Naive thymus-derived CD4-positive, alpha-beta T cell (primary cell): ENCODE results near the gene FGF3. TPM values are rescaled to one million over a fixed set of nuclear protein-coding genes. Genes with fewer than 3 reads are reported as not detected.
"Not testable (repeated sequence)": the region's sequence is repeated elsewhere in the genome, so short reads cannot be mapped to it uniquely, and the experiment has no call there.

ENCODE experiments used
- ATAC-seq: fragments of 150-1000 bp; cut with Tn5 transposase; 2 replicates; pipeline ENCODE4 v1.10.0; 2021; ENCODE audit warnings: mild to moderate bottlenecking, moderate library complexity
- CTCF ChIA-PET: fragments of 350-600 bp; sonication (Branson Sonifier 250); formaldehyde crosslinking; loops from one replicate; lab custom pipeline; 2021; ENCODE audit warnings: antibody characterized with exemption; lab: Charles Lee
- POLR2A ChIA-PET: fragments of 350-600 bp; sonication (Branson Sonifier 250); formaldehyde crosslinking; loops from one replicate; lab custom pipeline; 2021; ENCODE audit warnings: antibody characterized with exemption, inconsistent platforms; lab: Charles Lee
- DNase-seq, 9 donors: peaks; one replicate each; pipeline versions ENCODE4 v3.0.0 to v3.0.0-alpha.2; 2020 to 2022; ENCODE audit warnings: mixed read lengths in 1 of 9
- H3K27ac ChIP-seq: one replicate; pipeline ENCODE4 v1.7.0; 2013; ENCODE audit warnings: mild to moderate bottlenecking, low read depth, low read length, moderate library complexity
- H3K27me3 ChIP-seq, 2 donors: one replicate each; pipeline ENCODE4 v1.7.0; 2013; ENCODE audit warnings: low read length in 2 of 2, mild to moderate bottlenecking in 2 of 2, moderate library complexity in 2 of 2; ENCODE audit not compliant: control insufficient read depth in 2 of 2, insufficient read depth in 2 of 2
- H3K36me3 ChIP-seq, 3 experiments: 1 replicate in 2 of 3; 2 replicates in 1 of 3; pipeline ENCODE4 v1.7.0; 2013; ENCODE audit warnings: low read length in 3 of 3, mild to moderate bottlenecking in 3 of 3, moderate library complexity in 1 of 3; ENCODE audit not compliant: insufficient read depth in 3 of 3, control insufficient read depth in 2 of 3
- H3K4me1 ChIP-seq, 2 donors: one replicate each; pipeline ENCODE4 v1.7.0; 2013; ENCODE audit warnings: low read length in 2 of 2, mild to moderate bottlenecking in 2 of 2, moderate library complexity in 1 of 2; ENCODE audit not compliant: control insufficient read depth in 2 of 2, insufficient read depth in 2 of 2
- H3K4me3 ChIP-seq: 2 replicates; pipeline ENCODE4 v1.7.0; 2013; ENCODE audit warnings: mild to moderate bottlenecking, low read length
- H3K9me3 ChIP-seq, 3 experiments: 1 replicate in 2 of 3; 2 replicates in 1 of 3; pipeline ENCODE4 v1.7.0; 2013; ENCODE audit warnings: low read length in 3 of 3; ENCODE audit not compliant: control insufficient read depth in 2 of 3
- H3K27ac Mint-ChIP-seq, 9 donors: one replicate each; pipeline ENCODE4 v1.8.0; 2020 to 2022; ENCODE audit warnings: mixed read lengths in 9 of 9, mild to moderate bottlenecking in 8 of 9, moderate library complexity in 5 of 9, inconsistent platforms in 2 of 9
- H3K27me3 Mint-ChIP-seq, 5 donors: one replicate each; pipeline ENCODE4 v1.8.0; 2021 to 2022; ENCODE audit warnings: mixed read lengths in 5 of 5, mild to moderate bottlenecking in 1 of 5
- H3K36me3 Mint-ChIP-seq, 5 donors: one replicate each; pipeline ENCODE4 v1.8.0; 2020 to 2022; ENCODE audit warnings: mixed read lengths in 5 of 5, mild to moderate bottlenecking in 3 of 5, inconsistent platforms in 1 of 5
- H3K4me1 Mint-ChIP-seq, 7 donors: one replicate each; pipeline ENCODE4 v1.8.0; 2020 to 2022; ENCODE audit warnings: mixed read lengths in 7 of 7, mild to moderate bottlenecking in 3 of 7, inconsistent platforms in 1 of 7
- H3K4me3 Mint-ChIP-seq, 10 donors: one replicate each; pipeline ENCODE4 v1.8.0; 2020 to 2022; ENCODE audit warnings: mild to moderate bottlenecking in 10 of 10, mixed read lengths in 10 of 10, moderate library complexity in 6 of 10, inconsistent platforms in 2 of 10
- H3K9me3 Mint-ChIP-seq, 11 donors: one replicate each; pipeline ENCODE4 v1.8.0; 2020 to 2022; ENCODE audit warnings: mixed read lengths in 11 of 11, mild to moderate bottlenecking in 4 of 11, inconsistent platforms in 1 of 11, moderate library complexity in 1 of 11
- intact Hi-C, 2 donors: fragments of 100-400 bp; cut with micrococcal nuclease; formaldehyde crosslinking; loops; one replicate each; pipeline ENCODE4 v1.15.1; 2023
- polyA plus RNA-seq, 2 donors: library from polyadenylated mRNA; unstranded; fragments of 300-500 nt; fragmentation: Illumina TruSeq; gene quantifications; one replicate each; pipeline ENCODE4 v1.2.3, GENCODE V29; 2021
- total RNA-seq, 6 experiments: library from RNA in 5 of 6; stranded (reverse) in 5 of 6; gene quantifications; 1 replicate in 5 of 6; 2 replicates in 1 of 6; pipeline ENCODE4 v1.2.3 and lab custom pipeline; 2021 to 2026

Gene FGF3
- total and polyA plus RNA-seq, 7 experiments from 2014 or later: not detected

- Histone ChIP-seq H3K27me3 (no peaks in the 10 kb centered on the region), H3K4me3 (no peak overlapping the region), H3K9me3 (no peaks in the 10 kb centered on the region), H3K27ac (no peak overlapping the region), H3K36me3 (no peaks in the 10 kb centered on the region), H3K4me1 (no peaks in the 10 kb centered on the region)
- Mint-ChIP-seq H3K27ac (no peak overlapping the region), H3K36me3 (peaks cover 0 to 1% (median 0%) of the 10 kb centered on the region in 5 donors), H3K27me3 (peaks cover 23 to 52% (median 40%) of the 10 kb centered on the region in 5 donors), H3K9me3 (no peaks in the 10 kb centered on the region), H3K4me1 (peaks cover 0 to 1% (median 0%) of the 10 kb centered on the region in 7 donors), H3K4me3 (no peak overlapping the region)
- DNase-seq (no peak), ATAC-seq (no peak)
- intact Hi-C loops: no loop called here
- POLR2A ChIA-PET: no interaction called here
- CTCF ChIA-PET: no interaction called here
Observed at GRCh38 chr11:69774354-69775162, 44.7 kb downstream of the FGF3 start.

GRCh38 chr11:69773626-69774353 is 45.4 kb downstream of the FGF3 start:
- ATAC-seq: no peak
- peaks cover 0 to 4% (median 0%) of the 10 kb centered on the region in 5 donors for H3K36me3 Mint-ChIP-seq
- ChIA-PET POLR2A (no interaction called here), CTCF (no interaction called here)
- peaks cover 0 to 2% (median 0%) of the 10 kb centered on the region in 11 donors for H3K9me3 Mint-ChIP-seq
- Histone ChIP-seq H3K27me3 (no peaks in the 10 kb centered on the region), H3K4me1 (no peaks in the 10 kb centered on the region), H3K36me3 (no peaks in the 10 kb centered on the region), H3K9me3 (no peaks in the 10 kb centered on the region), H3K27ac (no peak overlapping the region), H3K4me3 (no peak overlapping the region)
- no peak for DNase-seq
- H3K4me3 Mint-ChIP-seq: no peak overlapping the region
- H3K27me3 Mint-ChIP-seq: peaks cover 31 to 55% (median 44%) of the 10 kb centered on the region in 5 donors
- H3K27ac Mint-ChIP-seq: no peak overlapping the region
- intact Hi-C loops: no loop called here
- H3K4me1 Mint-ChIP-seq: peaks cover 0 to 1% (median 0%) of the 10 kb centered on the region in 7 donors

GRCh38 chr11:69771466-69771865 is 47.8 kb downstream of the FGF3 start:
- H3K27ac ChIP-seq: no peak overlapping the region
- Mint-ChIP-seq H3K27ac (no peak overlapping the region), H3K9me3 (peaks cover 0 to 2% (median 0%) of the 10 kb centered on the region in 11 donors), H3K4me3 (no peak overlapping the region), H3K36me3 (peaks cover 0 to 4% (median 0%) of the 10 kb centered on the region in 5 donors), H3K4me1 (peaks cover 0 to 1% (median 0%) of the 10 kb centered on the region in 7 donors), H3K27me3 (peaks cover 20 to 46% (median 32%) of the 10 kb centered on the region in 5 donors)
- no peaks in the 10 kb centered on the region for H3K4me1 ChIP-seq
- H3K36me3 ChIP-seq: no peaks in the 10 kb centered on the region
- no peak for ATAC-seq
- DNase-seq: no peak
- no peaks in the 10 kb centered on the region for H3K9me3 ChIP-seq
- H3K27me3 ChIP-seq: no peaks in the 10 kb centered on the region
- H3K4me3 ChIP-seq: no peak overlapping the region
- CTCF ChIA-PET: no interaction called here
- POLR2A ChIA-PET: no interaction called here
- intact Hi-C loops: no loop called here

- ATAC-seq (no peak), DNase-seq (no peak)
- no peak overlapping the region for H3K4me3 Mint-ChIP-seq
- POLR2A ChIA-PET: no interaction called here
- CTCF ChIA-PET: no interaction called here
- no peak overlapping the region for H3K27ac Mint-ChIP-seq
- H3K4me1 Mint-ChIP-seq: peaks cover 0 to 1% (median 0%) of the 10 kb centered on the region in 7 donors
- peaks cover 0 to 2% (median 0%) of the 10 kb centered on the region in 11 donors for H3K9me3 Mint-ChIP-seq
- H3K4me3 ChIP-seq: no peak overlapping the region
- no peak overlapping the region for H3K27ac ChIP-seq
- H3K4me1 ChIP-seq: no peaks in the 10 kb centered on the region
- H3K36me3 ChIP-seq: no peaks in the 10 kb centered on the region
- H3K9me3 ChIP-seq: no peaks in the 10 kb centered on the region
- peaks cover 23 to 42% (median 36%) of the 10 kb centered on the region in 5 donors for H3K27me3 Mint-ChIP-seq
- H3K36me3 Mint-ChIP-seq: peaks cover 0 to 4% (median 0%) of the 10 kb centered on the region in 5 donors
- no peaks in the 10 kb centered on the region for H3K27me3 ChIP-seq
- intact Hi-C loops: no loop called here
Observed at GRCh38 chr11:69770540-69770939, 48.7 kb downstream of the FGF3 start.

GRCh38 chr11:69765498-69765995 is 53.7 kb downstream of the FGF3 start:
- Histone ChIP-seq H3K27me3 (no peaks in the 10 kb centered on the region), H3K4me1 (no peaks in the 10 kb centered on the region), H3K27ac (no peak overlapping the region), H3K36me3 (no peaks in the 10 kb centered on the region), H3K9me3 (peaks cover 0 to 3% (median 0%) of the 10 kb centered on the region in 3 experiments), H3K4me3 (no peak overlapping the region)
- ATAC-seq (no peak), DNase-seq (no peak)
- peaks cover 0 to 4% (median 0%) of the 10 kb centered on the region in 5 donors for H3K36me3 Mint-ChIP-seq
- no peak overlapping the region for H3K27ac Mint-ChIP-seq
- ChIA-PET POLR2A (no interaction called here), CTCF (no interaction called here)
- H3K27me3 Mint-ChIP-seq: peaks cover 7 to 54% (median 20%) of the 10 kb centered on the region in 5 donors
- no peaks in the 10 kb centered on the region for H3K4me1 Mint-ChIP-seq
- H3K4me3 Mint-ChIP-seq: no peak overlapping the region
- H3K9me3 Mint-ChIP-seq: peaks cover 0 to 5% (median 0%) of the 10 kb centered on the region in 11 donors
- intact Hi-C loops: no loop called here

GRCh38 chr11:69764918-69765317 is 54.3 kb downstream of the FGF3 start:
- H3K4me3 ChIP-seq, H3K36me3 Mint-ChIP-seq, H3K27me3 ChIP-seq, DNase-seq, H3K4me3 Mint-ChIP-seq, H3K27ac Mint-ChIP-seq, H3K36me3 ChIP-seq, H3K9me3 ChIP-seq, H3K27ac ChIP-seq, H3K4me1 Mint-ChIP-seq, H3K4me1 ChIP-seq, ATAC-seq, H3K9me3 Mint-ChIP-seq, CTCF ChIA-PET, POLR2A ChIA-PET, intact Hi-C loops: not testable (repeated sequence)
- peaks cover 5 to 51% (median 20%) of the 10 kb centered on the region in 5 donors for H3K27me3 Mint-ChIP-seq
